Measurements from ENCODE around the gene DCAF12. TPM values are rescaled to one million over a fixed set of nuclear protein-coding genes. Genes with fewer than 3 reads are reported as not detected.
"Not testable (repeated sequence)": the region's sequence is repeated elsewhere in the genome, so short reads cannot be mapped to it uniquely, and the experiment has no call there.

Gene DCAF12
- total and polyA plus RNA-seq, 4 donors: 8.4 to 120 (median 16.0) TPM

GRCh38 chr9:34045903-34046302, 80.6 kb downstream of the DCAF12 start (continued):
- TF ChIP-seq REST (IDR thresholded peaks at IDR 0.05) (no peak), HNF4A (conservative IDR thresholded peaks at IDR 0.05) (no peak), JUND (IDR thresholded peaks at IDR 0.05) (no peak), YY1 (IDR thresholded peaks at IDR 0.05) (no peak)

- H3K9me3 ChIP-seq (ENCODE audit: control insufficient read depth in 4 of 4, low read length in 3 of 4); H3K4me3 ChIP-seq (ENCODE audit: low read depth in 1 of 3, low read length in 3 of 3); H3K27me3 ChIP-seq (ENCODE audit: control insufficient read depth in 4 of 4, insufficient read depth in 4 of 4, low read length in 3 of 4); H3K4me1 ChIP-seq (ENCODE audit: control insufficient read depth in 4 of 4, insufficient read depth in 4 of 4, low read length in 3 of 4); H3K27ac ChIP-seq (ENCODE audit: low read depth in 1 of 2, low read length in 2 of 2); H3K9ac ChIP-seq (ENCODE audit: low read depth in 1 of 2, low read length in 2 of 2); DNase-seq (ENCODE audit: low spot score); H3K36me3 ChIP-seq (ENCODE audit: control insufficient read depth in 4 of 4, insufficient read depth in 3 of 4, low read depth in 1 of 4, low read length in 3 of 4): not testable (repeated sequence)
- 98% methylated on average over 10 of the region's 10 CpGs for WGBS
Observed at GRCh38 chr9:34042074-34042473, 84.4 kb downstream of the DCAF12 start.

GRCh38 chr9:34038851-34039250, 87.6 kb downstream of the DCAF12 start:
- not testable (repeated sequence) for H3K9me3 ChIP-seq (ENCODE audit: control insufficient read depth in 4 of 4, low read length in 3 of 4); H3K27me3 ChIP-seq (ENCODE audit: control insufficient read depth in 4 of 4, insufficient read depth in 4 of 4, low read length in 3 of 4); H3K36me3 ChIP-seq (ENCODE audit: control insufficient read depth in 4 of 4, insufficient read depth in 3 of 4, low read depth in 1 of 4, low read length in 3 of 4); H3K4me1 ChIP-seq (ENCODE audit: control insufficient read depth in 4 of 4, insufficient read depth in 4 of 4, low read length in 3 of 4); H3K4me3 ChIP-seq (ENCODE audit: low read depth in 1 of 3, low read length in 3 of 3); H3K9ac ChIP-seq (ENCODE audit: low read depth in 1 of 2, low read length in 2 of 2); H3K27ac ChIP-seq (ENCODE audit: low read depth in 1 of 2, low read length in 2 of 2); DNase-seq (ENCODE audit: low spot score)
- WGBS: 97% methylated on average over 37 of the region's 37 CpGs

GRCh38 chr9:34037626-34038025, 88.9 kb downstream of the DCAF12 start:
- peaks cover 0 to 4% (median 0%) of the 10 kb centered on the region in 4 donors for H3K36me3 ChIP-seq (ENCODE audit: control insufficient read depth in 4 of 4, insufficient read depth in 3 of 4, low read depth in 1 of 4, low read length in 3 of 4)
- H3K4me3 ChIP-seq (ENCODE audit: low read depth in 1 of 3, low read length in 3 of 3): no peak overlapping the region
- 93% methylated on average over 2 of the region's 2 CpGs for WGBS
- no peak for DNase-seq (ENCODE audit: low spot score)
- H3K4me1 ChIP-seq (ENCODE audit: control insufficient read depth in 4 of 4, insufficient read depth in 4 of 4, low read length in 3 of 4): no peaks in the 10 kb centered on the region
- H3K9me3 ChIP-seq (ENCODE audit: control insufficient read depth in 4 of 4, low read length in 3 of 4): no peaks in the 10 kb centered on the region
- no peak overlapping the region for H3K9ac ChIP-seq (ENCODE audit: low read depth in 1 of 2, low read length in 2 of 2)
- no peaks in the 10 kb centered on the region for H3K27me3 ChIP-seq (ENCODE audit: control insufficient read depth in 4 of 4, insufficient read depth in 4 of 4, low read length in 3 of 4)
- no peak overlapping the region for H3K27ac ChIP-seq (ENCODE audit: low read depth in 1 of 2, low read length in 2 of 2)
- no peak for TF ChIP-seq SP1 (IDR thresholded peaks at IDR 0.05)
- TF ChIP-seq HNF4A (conservative IDR thresholded peaks at IDR 0.05): no peak
- TF ChIP-seq RAD21 (IDR thresholded peaks at IDR 0.05): no peak
- no peak for TF ChIP-seq TAF1 (conservative IDR thresholded peaks at IDR 0.05)
- TF ChIP-seq FOXA1 (IDR thresholded peaks at IDR 0.05): no peak
- TF ChIP-seq GABPA (IDR thresholded peaks at IDR 0.05 in 1 of 2, conservative IDR thresholded peaks at IDR 0.05 in 1 of 2): no peak
- TF ChIP-seq CTCF (IDR thresholded peaks at IDR 0.05; ENCODE audit: low read depth, low read length, missing input control): no peak
- no peak for TF ChIP-seq NR2F2 (IDR thresholded peaks at IDR 0.05)
- TF ChIP-seq MAX (IDR thresholded peaks at IDR 0.05): no peak
- TF ChIP-seq REST (IDR thresholded peaks at IDR 0.05): no peak
- TF ChIP-seq HNF4G (IDR thresholded peaks at IDR 0.05): no peak
- no peak for TF ChIP-seq EGR1 (IDR thresholded peaks at IDR 0.05; ENCODE audit: low read depth in 2 of 2)
- TF ChIP-seq JUND (IDR thresholded peaks at IDR 0.05): no peak

All from liver (tissue), 9 donors.